ENCODE measurements around the gene PDZD2.

- TF ChIP-seq, protein P1, sequence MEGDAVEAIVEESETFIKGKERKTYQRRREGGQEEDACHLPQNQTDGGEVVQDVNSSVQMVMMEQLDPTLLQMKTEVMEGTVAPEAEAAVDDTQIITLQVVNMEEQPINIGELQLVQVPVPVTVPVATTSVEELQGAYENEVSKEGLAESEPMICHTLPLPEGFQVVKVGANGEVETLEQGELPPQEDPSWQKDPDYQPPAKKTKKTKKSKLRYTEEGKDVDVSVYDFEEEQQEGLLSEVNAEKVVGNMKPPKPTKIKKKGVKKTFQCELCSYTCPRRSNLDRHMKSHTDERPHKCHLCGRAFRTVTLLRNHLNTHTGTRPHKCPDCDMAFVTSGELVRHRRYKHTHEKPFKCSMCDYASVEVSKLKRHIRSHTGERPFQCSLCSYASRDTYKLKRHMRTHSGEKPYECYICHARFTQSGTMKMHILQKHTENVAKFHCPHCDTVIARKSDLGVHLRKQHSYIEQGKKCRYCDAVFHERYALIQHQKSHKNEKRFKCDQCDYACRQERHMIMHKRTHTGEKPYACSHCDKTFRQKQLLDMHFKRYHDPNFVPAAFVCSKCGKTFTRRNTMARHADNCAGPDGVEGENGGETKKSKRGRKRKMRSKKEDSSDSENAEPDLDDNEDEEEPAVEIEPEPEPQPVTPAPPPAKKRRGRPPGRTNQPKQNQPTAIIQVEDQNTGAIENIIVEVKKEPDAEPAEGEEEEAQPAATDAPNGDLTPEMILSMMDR (conservative IDR thresholded peaks at IDR 0.05; ENCODE audit: low read depth in 2 of 2), result no peak
- no peak for TF ChIP-seq ZNF331 (CRISPR knock-in tag; IDR thresholded peaks at IDR 0.05; ENCODE audit: low read depth)
- no peak for TF ChIP-seq POLR2AphosphoS5 (IDR thresholded peaks at IDR 0.05; ENCODE audit: low read depth)
- TF ChIP-seq EZH2phosphoT487 (IDR thresholded peaks at IDR 0.05; ENCODE audit: unreplicated experiment), result no peak
- no peak for TF ChIP-seq NANOG (IDR thresholded peaks at IDR 0.05; ENCODE audit: borderline replicate concordance)
- TF ChIP-seq EZH2 (IDR thresholded peaks at IDR 0.05; ENCODE audit: low read depth, unreplicated experiment), result no peak
- no peak for TF ChIP-seq REST (IDR thresholded peaks at IDR 0.05; ENCODE audit: unreplicated experiment)
- TF ChIP-seq ZNF462 (CRISPR knock-in tag; IDR thresholded peaks at IDR 0.05), result no peak
- no peak for TF ChIP-seq ZNF114 (CRISPR knock-in tag; IDR thresholded peaks at IDR 0.05)
- no peak for TF ChIP-seq CREB1 (CRISPR knock-in tag; IDR thresholded peaks at IDR 0.05; ENCODE audit: low read depth)
- TF ChIP-seq JUNB (IDR thresholded peaks at IDR 0.05; ENCODE audit: unreplicated experiment), result no peak
- no peak for TF ChIP-seq ETS1 (IDR thresholded peaks at IDR 0.05)
- no peak for TF ChIP-seq STAT1 (IDR thresholded peaks at IDR 0.05; ENCODE audit: unreplicated experiment)
Observed at GRCh38 chr5:31966936-31967335, 328.0 kb downstream of the PDZD2 start.

Measured in GM23338 (cell line).